SK-N-SH treated with all-trans-retinoic acid at 6 μM for 48 hours (cell line): Measurements from ENCODE around the gene ME1.

Experiments used
- CREB5 ChIP-seq: fragments of 250-450 bp; sonication (Bioruptor Pico); IDR thresholded peaks from 2 replicates; pipeline ENCODE4 v1.5.1; 2020; ENCODE audit warnings: low read depth, mild to moderate bottlenecking, moderate library complexity
- ISL1 ChIP-seq: fragments of 250-450 bp; sonication (Bioruptor Pico); IDR thresholded peaks from 2 replicates; pipeline ENCODE4 v2.1.2; 2022; ENCODE audit warnings: mild to moderate bottlenecking, moderate library complexity
- PATZ1 ChIP-seq: fragments of 250-450 bp; sonication (Bioruptor Pico); IDR thresholded peaks from 2 replicates; pipeline ENCODE4 v1.8.0; 2020; ENCODE audit warnings: mild to moderate bottlenecking, moderate library complexity, borderline replicate concordance
- PPARA ChIP-seq: fragments of 250-450 bp; sonication (Bioruptor Pico); IDR thresholded peaks from 2 replicates; pipeline ENCODE4 v1.5.0; 2020; ENCODE audit warnings: mild to moderate bottlenecking, borderline replicate concordance
- RARB ChIP-seq: fragments of 250-450 bp; sonication (Bioruptor Pico); IDR thresholded peaks from 2 replicates; pipeline ENCODE4 v1.8.0; 2021; ENCODE audit warnings: mild to moderate bottlenecking, moderate library complexity
- TSHZ2 ChIP-seq: fragments of 250-450 bp; sonication (Bioruptor Pico); IDR thresholded peaks from 2 replicates; pipeline ENCODE4 v1.5.0; 2020; ENCODE audit warnings: mild to moderate bottlenecking, moderate library complexity
- ZFP30 ChIP-seq: fragments of 450-650 bp; formaldehyde crosslinking; IDR thresholded peaks from 2 replicates; pipeline ENCODE4 v1.5.0; 2022; ENCODE audit warnings: mild to moderate bottlenecking, moderate library complexity

- TF ChIP-seq ISL1 (CRISPR knock-in tag) (no peak), TSHZ2 (no peak), RARB (CRISPR knock-in tag) (no peak), PPARA (no peak), PATZ1 (CRISPR knock-in tag) (no peak), CREB5 (no peak), ZFP30 (CRISPR knock-in tag) (no peak)
Measured at GRCh38 chr6:83250235-83250634, 180.6 kb downstream of the ME1 start.
